ENCODE data around the gene TRIM62. TPM values are rescaled to one million over a fixed set of nuclear protein-coding genes. Genes with fewer than 3 reads are reported as not detected.

The TRIM62 gene
- total RNA-seq, 1 donor from 2014 or later, result 8.8 TPM

GRCh38 chr1:33148615-33149014 lies 33.2 kb downstream of the TRIM62 start:
- Histone ChIP-seq H3K4me1 (peaks cover 32% of the 10 kb centered on the region), H3K4me3 (no peak overlapping the region), H3K36me3 (peaks cover 0 to 9% of the 10 kb centered on the region in 2 donors), H3K27ac (no peak overlapping the region), H3K9me3 (no peaks in the 10 kb centered on the region), H3K27me3 (no peaks in the 10 kb centered on the region)
- intact Hi-C loops (cut with DNase I), result no loop called here
- no peak for DNase-seq (ENCODE audit: extremely low spot score in 2 of 2)
- TF ChIP-seq POLR2A (IDR thresholded peaks at IDR 0.05), result no peak
- TF ChIP-seq POLR2AphosphoS5 (IDR thresholded peaks at IDR 0.05; ENCODE audit: insufficient read depth in 1 of 2, low read depth in 1 of 2), result no peak
- TF ChIP-seq CTCF (IDR thresholded peaks at IDR 0.05), result no peak

GRCh38 chr1:33147997-33148314 lies 33.9 kb downstream of the TRIM62 start:
- intact Hi-C loops (cut with DNase I), result no loop called here
- TF ChIP-seq CTCF (IDR thresholded peaks at IDR 0.05), result no peak
- H3K36me3 ChIP-seq, result peaks cover 0 to 9% of the 10 kb centered on the region in 2 donors
- H3K4me3 ChIP-seq, result no peak overlapping the region
- no peaks in the 10 kb centered on the region for H3K9me3 ChIP-seq
- H3K4me1 ChIP-seq, result peaks cover 25% of the 10 kb centered on the region
- H3K27me3 ChIP-seq, result no peaks in the 10 kb centered on the region
- DNase-seq (ENCODE audit: extremely low spot score in 2 of 2), result no peak
- H3K27ac ChIP-seq, result no peak overlapping the region

GRCh38 chr1:33147275-33147996 lies 34.4 kb downstream of the TRIM62 start:
- Histone ChIP-seq H3K27ac (no peak overlapping the region), H3K9me3 (no peaks in the 10 kb centered on the region), H3K27me3 (no peaks in the 10 kb centered on the region), H3K4me3 (no peak overlapping the region), H3K4me1 (peaks cover 20% of the 10 kb centered on the region), H3K36me3 (peaks cover 0 to 9% of the 10 kb centered on the region in 2 donors)
- DNase-seq (ENCODE audit: extremely low spot score in 2 of 2), result no peak
- intact Hi-C loops (cut with DNase I), result no loop called here
- TF ChIP-seq POLR2A (IDR thresholded peaks at IDR 0.05) (no peak), CTCF (IDR thresholded peaks at IDR 0.05) (no peak), POLR2AphosphoS5 (IDR thresholded peaks at IDR 0.05; ENCODE audit: insufficient read depth in 1 of 2, low read depth in 1 of 2) (no peak)

GRCh38 chr1:33146003-33146402 lies 35.8 kb downstream of the TRIM62 start:
- no peaks in the 10 kb centered on the region for H3K9me3 ChIP-seq
- H3K36me3 ChIP-seq, result peaks cover 0 to 9% of the 10 kb centered on the region in 2 donors
- H3K4me3 ChIP-seq, result no peak overlapping the region
- H3K27me3 ChIP-seq, result no peaks in the 10 kb centered on the region
- no peak for TF ChIP-seq POLR2AphosphoS5 (IDR thresholded peaks at IDR 0.05; ENCODE audit: insufficient read depth in 1 of 2, low read depth in 1 of 2)
- no peak for TF ChIP-seq POLR2A (IDR thresholded peaks at IDR 0.05)
- no peak for DNase-seq (ENCODE audit: extremely low spot score in 2 of 2)
- H3K27ac ChIP-seq, result no peak overlapping the region
- intact Hi-C loops (cut with DNase I), result no loop called here
- H3K4me1 ChIP-seq, result peaks cover 13% of the 10 kb centered on the region

GRCh38 chr1:33143698-33144097 lies 38.1 kb downstream of the TRIM62 start:
- Histone ChIP-seq H3K27me3 (no peaks in the 10 kb centered on the region), H3K36me3 (peaks cover 0 to 9% of the 10 kb centered on the region in 2 donors), H3K4me3 (no peak overlapping the region), H3K4me1 (no peaks in the 10 kb centered on the region), H3K27ac (no peak overlapping the region), H3K9me3 (no peaks in the 10 kb centered on the region)
- TF ChIP-seq CTCF (IDR thresholded peaks at IDR 0.05) (no peak), POLR2A (IDR thresholded peaks at IDR 0.05) (no peak), POLR2AphosphoS5 (IDR thresholded peaks at IDR 0.05; ENCODE audit: insufficient read depth in 1 of 2, low read depth in 1 of 2) (no peak)
- DNase-seq (ENCODE audit: extremely low spot score in 2 of 2), result no peak
- intact Hi-C loops (cut with DNase I), result no loop called here

Data from vagina (tissue), 2 donors.